CD4-positive, alpha-beta T cell treated with Interleukin-4 for 1 hour (primary cell): ENCODE results near the gene MBTPS2.
A peak's percentile ranks its signal among the peaks of the same experiment; 100 is the strongest.
"Not testable (repeated sequence)": the region's sequence is repeated elsewhere in the genome, so short reads cannot be mapped to it uniquely, and the experiment has no call there.

ENCODE experiments used
- DNase-seq, 2 donors: peaks; one replicate each; pipeline ENCODE4 v3.0.0-alpha.2; 2020 to 2022

MBTPS2 gene

GRCh38 chrX:21839334-21840192 is at the start of gene MBTPS2:
Gene MBTPS2, plus strand, starts transcription at chrX:21839617. Its CDS starts 118 bp downstream, at chrX:21839735.
- peak; percentile 83 to 84 for DNase-seq

DNA sequence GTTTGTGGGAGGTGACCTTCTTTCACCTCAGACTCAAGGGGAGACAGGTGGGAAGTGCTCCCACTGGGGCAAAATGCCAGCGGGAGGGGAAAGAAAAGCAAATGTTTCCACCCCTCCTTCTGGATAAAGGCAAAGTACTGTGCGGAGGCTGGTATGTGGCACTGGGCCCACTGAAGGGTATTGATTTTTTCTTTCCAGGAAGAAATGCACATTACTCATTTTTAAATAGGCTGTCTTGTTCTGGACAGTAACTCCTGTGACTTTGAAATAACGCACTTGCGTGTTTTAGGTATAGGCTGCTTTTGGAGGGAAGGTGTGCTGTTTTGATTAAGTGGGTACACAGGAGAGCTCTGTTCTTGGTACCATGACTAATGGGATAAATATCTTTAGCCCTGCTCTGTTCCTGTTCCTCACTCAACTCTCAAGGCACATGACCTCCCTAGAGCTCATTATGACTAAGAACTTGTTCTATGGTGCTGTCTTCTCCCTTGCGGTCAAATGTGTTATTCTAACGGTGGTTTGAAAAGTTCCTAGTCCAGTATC is 40.7 kb upstream of the MBTPS2 start:
- DNase-seq, result no peak

DNA sequence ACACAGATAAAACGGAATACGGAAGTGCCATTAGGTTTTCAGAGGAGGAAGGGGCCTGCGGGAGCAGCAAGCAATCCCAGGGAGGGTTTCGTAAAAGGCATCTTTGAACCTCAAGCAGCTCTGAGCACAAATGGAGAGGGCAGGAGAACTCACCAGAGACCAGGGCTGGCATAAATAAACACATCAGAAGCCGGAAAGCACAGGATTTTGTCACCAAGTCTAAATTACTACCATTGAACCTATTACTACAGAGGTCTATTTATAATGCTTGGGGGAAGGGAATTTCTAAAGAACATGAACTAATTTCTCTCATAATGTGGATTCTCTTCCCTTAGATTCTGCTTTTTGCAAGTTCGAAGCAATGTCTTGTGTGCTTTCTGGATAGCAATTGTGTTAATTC is 39.6 kb upstream of the MBTPS2 start:
- no peak for DNase-seq

- no peak for DNase-seq
Observed at GRCh38 chrX:21800344-21800770, 39.1 kb upstream of the MBTPS2 start.

DNA sequence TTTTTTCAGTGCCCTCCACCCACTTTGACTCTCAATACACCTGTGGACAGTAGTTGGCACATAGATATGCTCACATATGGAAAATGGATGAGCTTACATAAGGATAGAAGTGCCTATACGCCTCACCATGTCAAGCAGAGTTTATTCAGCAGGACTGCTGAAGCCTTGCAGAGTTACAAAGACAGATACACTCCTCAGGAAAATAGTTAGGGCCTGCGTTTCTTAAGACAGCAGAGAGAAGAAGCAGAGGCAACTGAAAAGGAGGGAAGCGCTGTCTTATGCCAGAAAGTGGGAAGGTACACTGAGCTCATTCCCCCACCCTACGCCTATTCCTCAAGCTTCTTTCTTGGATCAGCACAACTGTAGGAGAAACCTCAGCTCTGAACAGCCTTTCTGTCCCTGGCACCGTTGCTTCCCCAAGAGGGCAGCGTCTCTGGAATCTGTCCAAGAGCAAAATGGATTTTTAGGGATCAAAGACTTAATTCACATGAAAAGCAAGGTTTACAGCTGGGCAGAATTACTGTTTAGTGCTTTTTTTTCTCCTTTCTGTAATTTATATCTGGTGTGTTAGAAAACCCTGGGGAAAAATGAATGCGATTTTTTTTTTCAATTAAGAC is 37.3 kb upstream of the MBTPS2 start:
- no peak for DNase-seq

GRCh38 chrX:21802839-21803238 is 36.6 kb upstream of the MBTPS2 start:
- no peak for DNase-seq

DNA sequence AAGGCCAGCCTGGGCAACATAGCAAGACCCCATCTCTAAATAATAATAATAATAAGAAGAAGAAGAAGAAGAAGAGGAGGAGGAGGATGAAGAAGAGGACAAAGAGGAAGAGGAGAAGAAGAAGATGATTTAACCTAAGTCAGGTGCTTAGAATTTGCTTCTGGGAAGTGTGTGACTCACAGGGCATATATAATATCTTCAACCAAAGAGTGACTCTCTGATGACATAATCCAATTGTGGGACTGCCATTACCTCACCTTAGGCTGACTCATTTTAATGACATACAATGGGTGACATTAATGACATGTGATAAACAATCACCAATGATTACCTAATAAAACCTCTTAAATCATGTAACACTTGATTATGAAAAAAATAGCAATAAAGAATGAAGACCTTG is 32.7 kb upstream of the MBTPS2 start:
- DNase-seq, result no peak

GRCh38 chrX:21811832-21812231 is 27.6 kb upstream of the MBTPS2 start:
- no peak for DNase-seq

DNA sequence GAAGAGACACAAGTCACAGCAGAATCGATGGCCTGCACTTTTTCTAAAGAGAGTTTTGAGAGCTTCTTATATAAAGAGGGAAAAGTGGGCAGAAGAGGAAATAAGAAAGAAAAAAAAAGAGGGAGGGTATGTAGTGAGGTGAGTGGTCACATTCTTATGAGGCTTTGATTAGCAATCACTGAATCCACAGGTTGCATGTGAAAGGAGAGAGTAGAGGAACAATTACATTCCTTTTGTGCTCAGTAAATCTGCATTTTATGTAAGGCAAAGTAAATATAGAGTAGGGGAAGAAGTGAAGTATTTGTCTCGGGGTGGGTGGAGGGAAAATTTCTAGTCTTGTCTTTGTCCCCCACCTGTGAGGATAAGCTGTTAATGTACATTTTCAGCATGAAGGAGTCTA is 26.8 kb upstream of the MBTPS2 start:
- no peak for DNase-seq

DNA sequence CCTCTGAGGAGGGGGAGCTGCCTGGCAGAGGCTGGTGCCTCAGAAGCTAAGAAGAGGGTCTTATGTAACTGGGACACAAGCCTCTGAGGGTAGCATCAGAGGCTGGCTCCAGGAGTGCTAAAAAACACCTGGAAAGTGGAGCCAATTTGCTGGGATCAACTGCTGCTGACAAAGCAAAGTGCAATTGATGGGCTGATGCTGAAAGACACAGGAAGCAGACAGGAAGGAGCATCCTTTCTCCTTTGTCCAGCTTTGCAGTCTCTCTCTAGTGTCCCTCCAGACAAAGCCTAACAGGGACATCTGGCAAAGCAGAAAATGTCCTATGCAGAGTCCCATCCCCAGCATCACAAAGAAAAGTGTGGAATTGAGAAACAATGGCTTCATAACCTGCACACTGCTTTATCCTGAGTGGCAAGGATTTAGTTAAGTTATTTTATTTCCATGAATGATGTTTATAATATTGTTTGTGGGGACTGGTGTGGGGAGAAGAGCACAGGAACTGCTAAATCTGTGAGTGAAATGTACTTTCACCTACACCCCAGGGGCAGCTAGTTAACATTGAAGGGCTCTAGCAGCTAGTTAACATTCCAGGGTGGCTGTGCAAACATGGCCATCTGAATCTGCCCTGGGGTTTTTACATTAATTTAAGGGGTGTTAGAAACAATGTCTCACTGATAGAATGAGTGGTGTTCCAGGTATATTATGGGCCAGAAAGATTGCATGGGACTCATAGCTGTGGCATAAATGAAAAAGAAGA is 25.6 kb upstream of the MBTPS2 start:
- DNase-seq, result no peak

GRCh38 chrX:21816136-21816535 is 23.3 kb upstream of the MBTPS2 start:
- DNase-seq, result no peak

- not testable (repeated sequence) for DNase-seq
Observed at GRCh38 chrX:21820170-21820569, 19.2 kb upstream of the MBTPS2 start.

GRCh38 chrX:21821875-21822274 is 17.5 kb upstream of the MBTPS2 start:
- DNase-seq, result no peak

GRCh38 chrX:21831496-21831895 is 7.9 kb upstream of the MBTPS2 start:
- DNase-seq, result no peak

DNA sequence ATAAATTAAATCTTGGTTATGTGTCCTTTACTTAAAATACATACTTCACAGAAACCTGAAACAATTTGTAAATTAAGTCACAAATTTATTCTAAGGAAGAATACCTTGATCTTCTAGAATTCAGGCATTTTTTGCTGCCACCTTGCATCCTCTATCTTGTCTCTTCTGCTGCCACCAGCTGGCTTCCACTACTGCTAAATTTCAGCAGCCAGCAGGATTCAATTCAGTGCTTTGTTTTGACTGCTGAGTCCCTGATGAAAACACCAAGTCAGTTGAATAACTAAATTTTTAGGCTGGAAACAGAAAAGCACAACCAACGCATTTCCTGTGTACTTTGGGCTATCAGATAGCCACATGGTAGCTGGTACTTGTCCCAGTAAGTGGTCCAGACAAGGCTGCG is 2.4 kb upstream of the MBTPS2 start:
- DNase-seq, result no peak

- peak in 1 of 2 donors; percentile 30 for DNase-seq
Observed at GRCh38 chrX:21838937-21839333, 482 bp upstream of the MBTPS2 start.

DNA sequence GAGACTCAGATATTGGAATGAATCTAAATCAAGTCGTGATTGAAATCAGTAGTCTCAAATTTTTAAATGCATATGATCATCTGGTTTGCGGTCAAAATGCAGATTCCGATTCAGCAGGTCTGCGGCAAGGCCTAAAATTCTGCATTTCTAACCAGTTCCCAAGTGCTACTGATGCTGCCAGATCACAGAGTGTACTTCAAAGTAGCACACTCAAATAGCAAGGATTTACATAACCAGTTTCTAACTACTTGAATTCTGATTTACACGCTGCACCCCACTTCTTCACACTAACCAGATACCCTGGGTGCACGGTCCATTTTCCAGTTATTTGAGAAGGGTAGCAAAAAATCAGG is 752 bp downstream of the MBTPS2 start:
- DNase-seq, result no peak

DNA sequence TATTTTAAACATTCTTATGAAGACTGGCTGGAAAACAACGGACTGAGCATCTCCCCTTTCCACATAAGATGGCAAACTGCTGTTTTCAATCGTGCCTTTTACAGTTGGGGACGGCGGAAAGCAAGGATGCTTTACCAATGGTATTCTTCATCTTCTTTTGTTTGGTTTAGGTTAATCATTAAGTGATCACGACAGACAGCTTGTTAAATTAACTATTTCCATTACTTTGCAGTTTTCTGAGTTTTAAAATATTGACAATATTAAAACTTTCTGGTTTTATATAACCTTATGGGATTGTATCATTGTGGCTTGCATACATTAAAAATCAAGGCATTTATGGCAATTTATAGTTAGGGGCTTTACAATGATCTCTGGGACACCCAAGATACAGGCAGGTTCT is 3.8 kb downstream of the MBTPS2 start:
- DNase-seq, result no peak

- DNase-seq, result no peak
Observed at GRCh38 chrX:21845096-21845495, 5.7 kb downstream of the MBTPS2 start.

- no peak for DNase-seq
Observed at GRCh38 chrX:21847342-21847741, 7.9 kb downstream of the MBTPS2 start.

- DNase-seq, result no peak
Observed at GRCh38 chrX:21853578-21853977, 14.2 kb downstream of the MBTPS2 start.

DNA sequence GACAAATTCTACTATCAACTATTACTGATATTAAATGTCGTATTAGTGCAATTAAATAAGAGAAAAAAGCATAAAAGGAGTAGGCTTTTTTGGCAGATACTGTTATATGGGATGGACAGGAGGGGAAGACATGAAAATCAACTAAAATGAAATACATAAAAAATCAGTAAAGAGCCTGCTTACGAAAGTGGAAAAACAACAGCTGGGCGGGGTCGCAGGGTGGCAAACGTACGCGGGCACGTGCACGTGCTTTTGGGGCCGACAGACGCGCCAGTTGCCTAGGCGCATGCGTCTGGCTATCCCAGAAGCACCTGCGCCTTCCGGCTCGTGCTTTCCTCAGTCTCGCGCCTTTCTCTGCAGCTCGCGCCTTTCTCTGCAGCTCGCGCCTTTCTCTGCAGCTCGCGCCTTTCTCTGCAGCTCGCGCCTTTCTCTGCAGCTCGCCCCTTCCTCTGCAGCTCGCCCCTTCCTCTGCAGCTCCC is 16.6 kb downstream of the MBTPS2 start, which contains the start of gene YY2:
Gene YY2 (plus strand): TSS at position 51 of the 479 bp plus-strand sequence. CDS start 498 bp downstream, outside the sequence.
- no peak for DNase-seq

DNA sequence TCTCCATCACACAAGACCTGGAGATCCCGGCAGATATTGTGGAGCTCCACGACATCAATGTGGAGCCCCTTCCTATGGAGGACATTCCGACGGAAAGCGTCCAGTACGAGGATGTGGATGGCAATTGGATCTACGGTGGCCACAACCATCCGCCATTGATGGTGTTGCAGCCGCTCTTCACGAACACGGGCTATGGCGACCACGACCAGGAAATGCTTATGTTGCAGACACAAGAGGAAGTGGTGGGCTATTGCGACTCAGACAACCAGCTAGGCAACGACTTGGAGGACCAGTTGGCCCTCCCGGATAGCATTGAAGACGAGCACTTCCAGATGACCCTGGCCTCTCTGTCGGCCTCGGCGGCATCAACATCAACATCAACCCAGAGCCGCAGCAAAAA is 17.1 kb downstream of the MBTPS2 start:
- no peak for DNase-seq
